ENCODE results near the gene ASTN1.

DNA sequence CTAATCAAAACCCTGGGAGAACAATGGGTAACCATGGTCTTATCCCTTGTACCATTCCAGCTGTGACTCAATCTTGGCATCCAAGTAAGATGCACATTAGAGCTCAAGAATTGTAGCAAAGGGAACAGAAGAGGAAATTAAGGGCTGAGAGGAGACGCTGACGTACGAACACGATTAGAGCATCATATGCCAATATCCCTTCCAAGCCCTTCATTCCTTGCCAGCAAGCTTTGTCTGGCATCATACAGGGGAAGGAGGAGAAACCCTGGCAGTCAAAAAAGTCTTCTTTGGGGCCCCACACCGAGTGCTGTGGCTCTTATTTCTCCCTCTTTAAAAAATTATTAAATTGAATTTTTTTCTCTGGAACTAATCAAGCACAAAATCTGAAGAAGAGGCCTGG lies 120.9 kb downstream of the ASTN1 start:
- TF ChIP-seq POLR2A (IDR thresholded peaks at IDR 0.05; ENCODE audit: low read depth, low read length) (no peak), PAX5 (IDR thresholded peaks at IDR 0.05; ENCODE audit: insufficient read depth, low read length, severe bottlenecking) (no peak), TAF1 (IDR thresholded peaks at IDR 0.05; ENCODE audit: low read depth, low read length) (no peak)

Measured in GM12891 (cell line).